Activated T-helper 17 cell treated with anti-CD3 and anti-CD28 coated beads, Interleukin-2, amount 50 U/mL, for 72 hours (primary cell): ENCODE data around the gene NPC2. TPM values are rescaled to one million over a fixed set of nuclear protein-coding genes. Genes with fewer than 3 reads are reported as not detected.
"Not testable (repeated sequence)": the region's sequence is repeated elsewhere in the genome, so short reads cannot be mapped to it uniquely, and the experiment has no call there.

ENCODE experiments used
- ATAC-seq: fragments of 150-1000 bp; cut with Tn5 transposase; replicated peaks from 2 replicates; pipeline ENCODE4 v1.10.0; 2021; ENCODE audit warnings: mild to moderate bottlenecking, moderate library complexity
- H3K27ac Mint-ChIP-seq: one replicate; pipeline ENCODE4 v1.8.0; 2022; ENCODE audit warnings: mixed read lengths
- H3K27me3 Mint-ChIP-seq: one replicate; pipeline ENCODE4 v1.8.0; 2022; ENCODE audit warnings: mixed read lengths
- H3K36me3 Mint-ChIP-seq: one replicate; pipeline ENCODE4 v1.8.0; 2022; ENCODE audit warnings: low read depth, mild to moderate bottlenecking, mixed read lengths
- H3K4me1 Mint-ChIP-seq: one replicate; pipeline ENCODE4 v1.8.0; 2022; ENCODE audit warnings: mixed read lengths
- H3K4me3 Mint-ChIP-seq: one replicate; pipeline ENCODE4 v1.8.0; 2022; ENCODE audit warnings: mild to moderate bottlenecking, mixed read lengths
- H3K9me3 Mint-ChIP-seq: one replicate; pipeline ENCODE4 v1.8.0; 2022; ENCODE audit warnings: mixed read lengths
- total RNA-seq, 2 donors: library from RNA; stranded (reverse); gene quantifications; one replicate each; pipeline ENCODE4 v1.2.3, GENCODE V29; 2022

Gene NPC2
- total RNA-seq, 2 donors from 2014 or later = 34.1 to 37.2 TPM

DNA sequence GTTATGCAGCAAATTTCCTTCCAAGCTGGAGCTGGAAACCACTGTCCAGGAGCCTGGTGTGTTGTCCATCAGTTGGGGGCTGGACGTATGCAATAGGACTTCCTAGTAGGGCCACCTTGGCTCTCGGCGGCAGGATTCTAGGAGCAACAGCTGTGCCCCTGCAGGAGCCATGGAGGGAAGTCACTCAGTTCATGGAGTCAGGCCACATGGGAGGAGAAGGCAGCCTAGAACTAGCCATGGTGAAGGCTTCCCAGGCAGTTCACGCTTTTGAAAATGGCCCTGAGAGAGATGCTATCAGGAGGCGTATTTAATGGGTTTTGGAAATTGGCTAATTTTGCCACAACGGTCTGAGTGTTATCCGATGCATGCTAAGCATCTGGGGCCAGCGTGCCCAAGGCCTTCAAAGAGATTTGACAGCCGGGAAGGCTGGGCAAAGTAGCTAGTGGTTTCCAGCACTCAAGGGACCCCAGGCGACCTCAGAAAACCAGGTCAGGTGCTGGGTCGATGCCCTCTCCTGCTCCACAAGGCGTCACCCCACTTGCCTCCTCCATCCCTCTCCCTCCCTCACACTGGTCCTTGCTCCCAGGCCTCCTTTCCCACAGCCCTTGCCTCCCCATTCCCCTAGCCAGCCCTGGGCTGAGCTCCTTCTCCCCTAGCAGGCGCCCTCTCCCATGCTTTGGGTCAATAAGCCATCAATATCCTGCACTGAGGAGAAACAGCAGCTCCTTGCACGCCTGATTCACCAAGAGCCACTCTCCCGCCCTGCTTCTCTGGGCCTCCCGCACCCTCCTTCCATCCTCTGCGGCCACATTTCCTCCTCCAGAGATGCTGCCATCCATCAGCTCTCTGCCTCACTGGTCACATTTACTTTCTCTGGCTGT, 36.2 kb downstream of the NPC2 start:
- Mint-ChIP-seq H3K36me3 (no peaks in the 10 kb centered on the region), H3K4me3 (no peak overlapping the region), H3K27ac (no peak overlapping the region), H3K9me3 (no peaks in the 10 kb centered on the region), H3K4me1 (no peaks in the 10 kb centered on the region), H3K27me3 (peaks cover 12% of the 10 kb centered on the region)
- no peak for ATAC-seq

DNA sequence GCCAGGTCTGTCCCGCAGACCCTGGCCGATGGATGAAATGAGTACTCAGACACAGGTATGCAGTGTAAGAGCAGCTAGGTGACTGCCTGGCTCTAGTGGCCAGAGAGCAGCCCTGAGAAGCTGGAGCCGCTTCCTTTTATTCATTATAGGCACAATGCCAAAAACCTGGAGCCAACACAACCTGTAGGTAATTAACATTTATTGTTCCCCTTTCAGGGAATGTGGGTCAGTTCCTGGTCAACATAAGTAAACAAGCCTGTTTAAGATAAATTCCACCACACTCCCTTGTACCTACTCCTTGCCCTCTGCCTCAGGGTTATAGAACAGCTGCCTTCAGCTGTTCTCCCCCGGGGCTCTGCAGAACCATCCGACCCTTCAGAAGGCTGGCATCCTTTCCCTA, 38.7 kb downstream of the NPC2 start:
- not testable (repeated sequence) for H3K27me3 Mint-ChIP-seq, ATAC-seq, H3K4me1 Mint-ChIP-seq, H3K27ac Mint-ChIP-seq, H3K9me3 Mint-ChIP-seq, H3K4me3 Mint-ChIP-seq, H3K36me3 Mint-ChIP-seq

GRCh38 chr14:74444866-74445265, 48.2 kb downstream of the NPC2 start:
- peaks cover 6% of the 10 kb centered on the region for H3K27me3 Mint-ChIP-seq
- no peak overlapping the region for H3K4me3 Mint-ChIP-seq
- no peak overlapping the region for H3K27ac Mint-ChIP-seq
- H3K9me3 Mint-ChIP-seq = no peaks in the 10 kb centered on the region
- no peaks in the 10 kb centered on the region for H3K36me3 Mint-ChIP-seq
- H3K4me1 Mint-ChIP-seq = no peaks in the 10 kb centered on the region
- ATAC-seq = no peak

GRCh38 chr14:74442757-74443156, 50.3 kb downstream of the NPC2 start:
- no peak overlapping the region for H3K27ac Mint-ChIP-seq
- ATAC-seq = no peak

DNA sequence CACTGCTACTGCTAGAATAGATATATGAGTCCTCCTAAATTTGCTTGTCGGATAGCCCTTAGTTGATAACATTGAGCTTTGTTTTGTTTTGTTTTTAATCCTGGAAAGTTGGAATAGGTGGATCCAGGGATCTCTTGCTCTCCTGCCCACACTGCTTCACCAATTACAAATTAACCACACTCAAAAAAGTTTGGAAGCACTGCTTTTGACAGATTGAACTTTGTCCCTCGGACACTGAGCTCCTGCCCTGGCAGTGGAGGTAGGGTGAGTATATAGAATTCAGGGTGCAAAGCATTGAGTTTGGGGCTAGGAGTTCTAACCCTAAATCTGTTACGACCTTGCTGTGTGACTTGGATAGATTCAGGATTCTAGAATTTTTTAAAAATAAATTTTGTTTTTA, 52.0 kb downstream of the NPC2 start:
- Mint-ChIP-seq H3K27ac (no peak overlapping the region), H3K4me1 (no peaks in the 10 kb centered on the region), H3K36me3 (no peaks in the 10 kb centered on the region), H3K9me3 (no peaks in the 10 kb centered on the region), H3K4me3 (no peak overlapping the region), H3K27me3 (peaks cover 15% of the 10 kb centered on the region)
- ATAC-seq = no peak

More at GRCh38 chr14:74442757-74443156, 50.3 kb downstream of the NPC2 start:
- Mint-ChIP-seq H3K4me3 (no peak overlapping the region), H3K27me3 (peaks cover 9% of the 10 kb centered on the region), H3K9me3 (no peaks in the 10 kb centered on the region), H3K4me1 (no peaks in the 10 kb centered on the region), H3K36me3 (no peaks in the 10 kb centered on the region)

DNA sequence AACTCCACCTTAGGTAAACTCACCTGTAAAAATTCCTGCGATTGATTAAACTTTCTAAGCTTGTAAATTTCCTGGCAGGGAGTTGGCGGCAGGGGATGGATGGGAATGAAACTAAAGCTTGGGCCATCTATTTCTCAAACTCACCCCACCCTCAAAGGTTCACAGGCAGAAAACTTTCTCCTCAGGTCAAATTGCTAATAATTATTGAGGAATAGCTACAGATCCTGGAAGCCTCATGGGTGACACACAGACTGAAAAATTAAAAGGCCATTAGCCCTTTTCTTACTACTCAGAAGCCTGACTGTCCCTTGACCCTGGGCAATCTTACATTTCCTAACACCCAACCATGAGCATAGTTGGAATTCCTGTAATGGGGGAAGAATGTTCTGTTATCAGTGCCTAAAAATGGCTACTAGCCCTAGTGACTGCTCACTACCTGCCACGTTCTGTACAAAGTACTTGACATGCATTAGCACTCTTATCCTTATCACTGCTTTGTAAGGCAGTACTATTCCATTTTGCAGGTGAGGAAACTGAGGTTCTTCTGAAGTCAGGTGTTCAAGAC, 54.7 kb downstream of the NPC2 start:
- Mint-ChIP-seq H3K9me3 (no peaks in the 10 kb centered on the region), H3K27me3 (peaks cover 29% of the 10 kb centered on the region)
- ATAC-seq = no peak

DNA sequence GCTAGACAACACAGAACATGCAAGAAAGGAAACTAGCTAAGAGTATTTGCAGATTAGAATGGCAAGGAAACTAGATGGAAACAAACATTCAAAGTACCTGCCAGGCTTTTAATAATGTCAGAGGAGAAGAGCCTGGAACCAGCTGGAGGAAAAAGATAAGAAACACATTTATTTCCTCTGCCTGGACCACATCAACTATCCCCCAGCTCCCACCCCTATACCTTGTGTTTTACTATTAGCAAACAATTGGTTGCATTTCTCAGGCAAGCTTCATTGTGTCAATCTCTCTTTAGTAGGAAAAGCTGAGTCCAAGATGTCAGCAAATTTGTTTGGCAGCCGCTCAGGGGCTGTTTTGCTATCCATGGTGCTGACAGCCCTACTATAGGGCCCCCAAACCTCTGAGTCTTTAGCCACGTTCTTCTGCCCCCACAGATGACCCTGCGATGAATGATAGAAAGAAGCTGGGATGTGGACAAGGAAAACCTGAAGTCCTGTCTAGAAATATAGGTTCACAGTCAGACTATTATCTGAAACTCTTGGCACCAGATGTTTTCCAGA, 55.5 kb downstream of the NPC2 start:
- no peak overlapping the region for H3K27ac Mint-ChIP-seq
- no peaks in the 10 kb centered on the region for H3K36me3 Mint-ChIP-seq
- no peak overlapping the region for H3K4me3 Mint-ChIP-seq
- ATAC-seq = no peak
- no peaks in the 10 kb centered on the region for H3K4me1 Mint-ChIP-seq
- no peaks in the 10 kb centered on the region for H3K9me3 Mint-ChIP-seq
- peaks cover 29% of the 10 kb centered on the region for H3K27me3 Mint-ChIP-seq

More for the DNA sequence above, 54.7 kb downstream of the NPC2 start:
- Mint-ChIP-seq H3K27ac (no peak overlapping the region), H3K4me3 (no peak overlapping the region), H3K36me3 (no peaks in the 10 kb centered on the region), H3K4me1 (no peaks in the 10 kb centered on the region)

- no peak overlapping the region for H3K4me3 Mint-ChIP-seq
- ATAC-seq = no peak
These were observed 58.8 kb downstream of the NPC2 start for GRCh38 chr14:74434294-74434693.

GRCh38 chr14:74429991-74430390, 63.1 kb downstream of the NPC2 start:
- peaks cover 44% of the 10 kb centered on the region for H3K27me3 Mint-ChIP-seq

More at GRCh38 chr14:74434294-74434693, 58.8 kb downstream of the NPC2 start:
- Mint-ChIP-seq H3K4me1 (no peaks in the 10 kb centered on the region), H3K9me3 (no peaks in the 10 kb centered on the region), H3K27ac (no peak overlapping the region), H3K36me3 (no peaks in the 10 kb centered on the region), H3K27me3 (peaks cover 39% of the 10 kb centered on the region)

More at GRCh38 chr14:74429991-74430390, 63.1 kb downstream of the NPC2 start:
- no peak overlapping the region for H3K4me3 Mint-ChIP-seq
- no peak overlapping the region for H3K27ac Mint-ChIP-seq
- no peak for ATAC-seq
- peaks cover 3% of the 10 kb centered on the region for H3K9me3 Mint-ChIP-seq
- no peaks in the 10 kb centered on the region for H3K36me3 Mint-ChIP-seq
- no peaks in the 10 kb centered on the region for H3K4me1 Mint-ChIP-seq

Other genes starting within 250 kb of the NPC2 start
- gene ABCD4, start 190.4 kb downstream of the NPC2 start, total RNA-seq = 10 to 100 TPM; 55.4 to 57.1 TPM
- gene VRTN, start 144.8 kb downstream of the NPC2 start, total RNA-seq = not detected
- not detected for gene SYNDIG1L, start 67.1 kb downstream of the NPC2 start, total RNA-seq
- 10 to 100 TPM; 20.3 to 28.5 TPM for gene ISCA2, start 460 bp upstream of the NPC2 start, total RNA-seq
- under 1 TPM in 1 of 2 donors, not detected in 1; 0.03 TPM for gene LTBP2, start 118.9 kb upstream of the NPC2 start, total RNA-seq
- gene AREL1, start 219.8 kb upstream of the NPC2 start, total RNA-seq = 10 to 100 TPM; 30.7 to 37.0 TPM
- 10 to 100 TPM; 62.9 to 77.6 TPM for gene FCF1, start 219.8 kb upstream of the NPC2 start, total RNA-seq